TTC549 (cell line): ENCODE data around the gene EDRF1.
A peak's percentile ranks its signal among the peaks of the same experiment; 100 is the strongest.
"Not testable (repeated sequence)": the region's sequence is repeated elsewhere in the genome, so short reads cannot be mapped to it uniquely, and the experiment has no call there.

Experiments
- FAIRE-seq: peaks from 2 replicates; lab custom pipeline; 2012; peaks lifted over from hg19 to GRCh38; lab: Jason Lieb, UNC

Gene EDRF1

GRCh38 chr10:125707541-125708468 is 11.7 kb upstream of the EDRF1 start:
- FAIRE-seq, result no peak

- no peak for FAIRE-seq
Measured at GRCh38 chr10:125708971-125709503, 10.5 kb upstream of the EDRF1 start.

GRCh38 chr10:125709553-125710474 is 9.7 kb upstream of the EDRF1 start:
- FAIRE-seq, result no peak

- FAIRE-seq, result no peak
Measured at GRCh38 chr10:125711110-125711750, 8.3 kb upstream of the EDRF1 start.

- FAIRE-seq, result not testable (repeated sequence)
Measured at GRCh38 chr10:125714728-125715127, 4.8 kb upstream of the EDRF1 start.

- FAIRE-seq, result no peak
Measured at GRCh38 chr10:125720002-125720382, 483 bp downstream of the EDRF1 start.

- FAIRE-seq, result no peak
Measured at GRCh38 chr10:125721035-125721434, 1.5 kb downstream of the EDRF1 start.

- no peak for FAIRE-seq
Measured at GRCh38 chr10:125722811-125723210, 3.3 kb downstream of the EDRF1 start.

GRCh38 chr10:125726914-125727313 is 7.4 kb downstream of the EDRF1 start:
- FAIRE-seq, result no peak

GRCh38 chr10:125727436-125727835 is 7.9 kb downstream of the EDRF1 start:
- no peak for FAIRE-seq

- FAIRE-seq, result no peak
Measured at GRCh38 chr10:125734148-125734547, 14.6 kb downstream of the EDRF1 start.

GRCh38 chr10:125734823-125735222 is 15.3 kb downstream of the EDRF1 start:
- FAIRE-seq, result no peak

- no peak for FAIRE-seq
Measured at GRCh38 chr10:125738206-125738605, 18.7 kb downstream of the EDRF1 start.

- no peak for FAIRE-seq
Measured at GRCh38 chr10:125739994-125740679, 20.6 kb downstream of the EDRF1 start.

GRCh38 chr10:125742465-125742864 is 23.0 kb downstream of the EDRF1 start:
- peak; percentile 48 for FAIRE-seq

GRCh38 chr10:125744909-125745308 is 25.4 kb downstream of the EDRF1 start:
- no peak for FAIRE-seq

GRCh38 chr10:125747417-125747816 is 27.9 kb downstream of the EDRF1 start:
- no peak for FAIRE-seq

- no peak for FAIRE-seq
Measured at GRCh38 chr10:125756196-125756595, 36.7 kb downstream of the EDRF1 start.

- FAIRE-seq, result no peak
Measured at GRCh38 chr10:125756853-125757487, 37.5 kb downstream of the EDRF1 start.

- no peak for FAIRE-seq
Measured at GRCh38 chr10:125757742-125758141, 38.2 kb downstream of the EDRF1 start.

GRCh38 chr10:125761961-125762360 is 42.5 kb downstream of the EDRF1 start:
- no peak for FAIRE-seq
